GM18907 (cell line): ENCODE results near the gene SNN.

Experiments
- ATAC-seq: cut with Tn5 transposase; IDR thresholded peaks from one replicate; pipeline ENCODE4 v1.9.1; 2021; ENCODE audit warnings: mild to moderate bottlenecking, moderate library complexity; ENCODE audit not compliant: unreplicated experiment

Gene SNN

GRCh38 chr16:11667824-11668622, at the start of gene SNN:
Gene SNN (plus strand): TSS chr16:11668455. CDS start chr16:11676060, 7,605 bp downstream.
- peak; percentile 42 for ATAC-seq

- ATAC-seq = peak; percentile 65
Measured at GRCh38 chr16:11619327-11619851, 48.9 kb upstream of the SNN start.

DNA sequence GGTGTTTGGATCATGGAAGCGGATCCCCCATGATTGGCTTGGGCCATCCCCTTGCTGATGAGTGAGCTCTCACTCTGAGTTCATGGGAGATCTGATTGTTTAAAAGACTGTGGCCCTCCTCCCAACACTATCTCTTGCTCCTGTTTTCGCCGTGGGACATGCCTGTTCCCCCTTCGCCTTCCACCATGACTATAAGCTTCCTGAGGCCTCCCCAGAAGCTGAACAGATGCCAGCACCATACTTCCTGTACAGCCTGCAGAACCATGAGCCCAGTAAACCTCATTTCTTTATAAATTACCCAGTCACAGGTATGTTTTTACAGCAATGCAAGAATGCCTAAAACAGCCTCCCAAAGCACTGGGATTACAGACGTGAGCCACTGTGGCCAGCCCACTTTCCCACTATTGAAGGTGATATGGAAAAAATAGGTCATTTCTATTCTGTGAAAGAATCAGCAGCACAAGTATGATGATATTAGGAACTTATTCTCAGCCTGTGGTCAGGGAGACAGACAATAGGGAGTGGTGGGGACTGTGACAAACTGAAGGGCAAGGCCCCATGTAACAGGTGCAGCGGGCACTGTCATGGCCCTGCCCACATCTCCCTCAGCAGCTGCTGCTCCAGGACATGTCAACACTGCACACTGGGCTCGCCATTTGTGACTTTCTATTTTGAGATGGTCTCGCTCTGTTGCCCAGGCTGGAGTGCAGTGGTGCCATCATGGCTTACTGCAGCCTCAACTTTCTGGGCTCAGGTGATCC, 47.8 kb upstream of the SNN start:
- ATAC-seq = no peak

DNA sequence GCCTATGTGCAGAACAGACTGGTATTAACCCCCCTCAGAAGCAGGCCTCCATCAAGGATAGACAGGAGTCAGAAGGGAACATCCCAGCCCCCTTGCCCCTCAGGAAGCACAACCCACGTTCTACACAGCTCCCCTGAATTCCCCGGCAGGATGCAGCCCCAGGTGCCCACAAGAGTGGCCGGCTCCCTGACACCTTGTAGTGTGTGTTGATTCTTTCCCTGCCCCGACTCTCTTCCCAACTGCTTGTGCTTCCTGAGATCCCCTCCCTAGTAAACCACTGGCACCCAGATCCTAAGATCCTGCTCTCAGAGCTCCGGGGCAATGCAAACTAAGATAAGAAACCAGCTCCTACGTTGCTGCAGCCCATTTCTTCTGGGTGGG, 46.7 kb upstream of the SNN start:
- no peak for ATAC-seq

- no peak for ATAC-seq
Measured at GRCh38 chr16:11621920-11622651, 46.2 kb upstream of the SNN start.

- ATAC-seq = peak; percentile 35
Measured at GRCh38 chr16:11624205-11624604, 44.0 kb upstream of the SNN start.

- ATAC-seq = peak; percentile 10
Measured at GRCh38 chr16:11624636-11625607, 43.3 kb upstream of the SNN start.

- no peak for ATAC-seq
Measured at GRCh38 chr16:11625769-11626168, 42.5 kb upstream of the SNN start.

DNA sequence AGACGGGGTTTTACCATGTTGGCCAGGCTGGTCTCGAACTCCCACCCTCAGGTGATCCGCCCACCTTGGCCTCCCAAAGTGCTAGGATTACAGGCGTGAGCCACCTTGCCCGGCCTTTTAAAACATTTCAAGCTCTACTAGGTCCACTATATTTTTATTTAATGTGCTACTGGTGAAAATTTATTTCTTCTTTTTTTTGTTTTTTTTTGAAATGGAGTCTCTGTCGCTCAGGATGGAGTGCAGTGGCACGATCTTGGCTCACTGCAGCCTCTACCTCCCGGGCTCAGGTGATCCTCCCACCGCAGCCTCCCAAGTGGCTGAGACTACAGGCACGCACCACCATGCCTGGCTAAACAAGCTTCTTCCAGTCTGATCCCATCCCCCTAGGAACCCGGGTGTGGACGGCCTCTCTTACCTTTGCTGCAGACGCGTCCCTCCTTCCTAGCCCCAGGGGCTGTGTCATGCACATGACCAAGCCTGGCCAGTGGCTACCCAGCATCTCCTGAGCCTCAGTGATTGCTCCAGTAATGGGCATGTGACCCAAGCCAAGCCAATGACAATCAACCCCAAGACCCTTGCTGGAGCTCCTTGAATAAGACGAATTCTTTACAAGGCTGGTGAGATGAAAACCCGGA, 41.5 kb upstream of the SNN start:
- ATAC-seq = no peak

GRCh38 chr16:11627292-11627663, 41.0 kb upstream of the SNN start:
- ATAC-seq = no peak

- ATAC-seq = no peak
Measured at GRCh38 chr16:11627822-11628457, 40.3 kb upstream of the SNN start.

DNA sequence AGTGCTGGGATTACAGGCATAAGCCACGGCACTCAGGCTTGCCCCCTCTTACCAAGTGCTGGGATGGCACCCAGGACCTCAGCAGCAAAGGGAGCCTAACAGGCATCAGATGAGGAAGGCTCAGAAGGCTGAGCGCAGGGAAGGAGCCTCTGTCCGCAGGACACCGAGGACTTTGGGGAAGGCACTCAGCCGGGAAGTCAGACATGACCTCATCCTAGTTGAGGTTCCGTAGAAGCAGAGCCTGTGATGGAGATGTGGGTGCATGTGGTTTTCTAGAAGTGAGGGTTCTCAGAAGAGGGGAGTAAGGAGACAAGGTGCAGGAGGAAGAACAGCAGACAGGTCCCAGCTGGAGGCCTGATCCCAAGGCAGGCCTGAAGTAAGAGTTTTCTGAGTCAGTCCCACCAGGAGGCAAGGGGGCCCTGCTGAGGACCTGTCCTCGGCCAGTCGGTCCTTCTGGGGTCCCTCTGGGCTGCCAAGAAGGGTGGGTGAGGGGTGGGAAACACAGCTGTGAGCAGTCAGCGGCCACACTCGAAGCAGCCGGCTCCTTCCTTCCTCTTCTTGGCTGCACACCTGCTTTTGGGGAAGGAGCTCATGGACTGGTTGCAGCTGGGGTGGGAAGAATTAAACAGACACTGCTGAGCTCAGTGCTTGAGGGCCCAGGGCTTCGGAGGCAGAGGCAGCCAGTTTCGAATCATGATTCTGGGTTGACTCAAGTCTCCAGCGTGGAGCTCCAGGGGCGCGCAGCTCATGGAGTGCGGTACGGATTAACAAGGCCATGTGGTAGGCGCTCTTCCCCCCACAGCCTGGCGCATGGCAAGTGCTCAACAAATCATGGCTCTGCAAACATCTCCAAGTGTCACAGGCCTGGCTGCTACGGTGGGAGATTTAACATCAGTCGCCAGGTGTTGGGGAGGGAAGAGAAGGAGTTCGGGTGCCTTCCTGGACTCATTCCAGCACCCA, 38.9 kb upstream of the SNN start:
- ATAC-seq = no peak

- ATAC-seq = no peak
Measured at GRCh38 chr16:11630046-11630767, 38.0 kb upstream of the SNN start.

- no peak for ATAC-seq
Measured at GRCh38 chr16:11630768-11631056, 37.5 kb upstream of the SNN start.

GRCh38 chr16:11631214-11631613, 37.0 kb upstream of the SNN start:
- ATAC-seq = no peak

- ATAC-seq = no peak
Measured at GRCh38 chr16:11632455-11632939, 35.8 kb upstream of the SNN start.

DNA sequence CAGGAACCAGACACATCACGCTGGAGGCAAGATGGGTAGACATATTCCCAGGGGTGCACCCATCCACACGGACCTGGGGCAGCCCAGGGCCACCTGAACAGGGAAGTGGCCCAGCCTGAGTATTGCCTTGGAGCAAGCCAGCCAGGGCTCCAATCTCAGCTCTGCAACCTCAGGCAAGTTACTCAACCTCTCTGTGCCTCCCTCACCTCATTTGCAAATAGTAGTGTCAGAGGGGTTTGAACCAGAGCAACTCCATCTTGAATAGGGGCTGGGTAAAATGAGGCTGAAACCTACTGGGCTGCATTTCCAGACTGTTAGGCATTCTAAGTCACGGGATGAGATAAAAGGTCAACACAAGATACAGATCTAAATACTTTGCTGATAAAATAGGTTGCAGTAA, 35.1 kb upstream of the SNN start:
- no peak for ATAC-seq

GRCh38 chr16:11634312-11634711, 33.9 kb upstream of the SNN start:
- no peak for ATAC-seq
